Heart left ventricle (tissue), 16 donors: Measurements from ENCODE around the gene BANF1. TPM values are rescaled to one million over a fixed set of nuclear protein-coding genes. Genes with fewer than 3 reads are reported as not detected.
"Not testable (repeated sequence)": the region's sequence is repeated elsewhere in the genome, so short reads cannot be mapped to it uniquely, and the experiment has no call there.

Experiments
- ATAC-seq, 4 donors: fragments of 200-7000 bp; cut with Tn5 transposase; one replicate each; pipeline ENCODE4 v1.9.1; 2020 to 2022; ENCODE audit warnings: moderate library complexity in 4 of 4, mild to moderate bottlenecking in 3 of 4, moderate number of reproducible peaks in 1 of 4
- DNase-seq, 5 donors: peaks; one replicate each; pipeline ENCODE4 v3.0.0-alpha.2; 2020
- H3K27ac ChIP-seq, 12 donors: fragments of 200-600 bp; sonication (generic) in 4 of 12; one replicate each; pipeline versions ENCODE4 v1.5.0 to v1.8.0; 2016 to 2022; ENCODE audit warnings: mild to moderate bottlenecking in 2 of 12
- H3K27me3 ChIP-seq, 9 donors: fragments of 200-600 bp; sonication (generic) in 2 of 9; one replicate each; pipeline versions ENCODE4 v1.5.1 to v1.8.0; 2016 to 2022; ENCODE audit warnings: mild to moderate bottlenecking in 3 of 9
- H3K36me3 ChIP-seq, 9 donors: fragments of 200-600 bp; sonication (generic) in 2 of 9; one replicate each; pipeline versions ENCODE4 v1.5.0 to v1.8.0; 2018 to 2022; ENCODE audit warnings: mild to moderate bottlenecking in 2 of 9
- H3K4me1 ChIP-seq, 12 donors: fragments of 200-600 bp; sonication (generic) in 4 of 12; one replicate each; pipeline versions ENCODE4 v1.5.0 to v1.8.0; 2016 to 2022; ENCODE audit warnings: mild to moderate bottlenecking in 3 of 12
- H3K4me3 ChIP-seq, 12 donors: fragments of 200-600 bp; sonication (generic) in 4 of 12; one replicate each; pipeline versions ENCODE4 v1.5.0 to v1.8.0; 2017 to 2022; ENCODE audit warnings: mild to moderate bottlenecking in 9 of 12, moderate library complexity in 4 of 12
- H3K9me3 ChIP-seq, 12 donors: fragments of 200-600 bp; sonication (generic) in 4 of 12; one replicate each; pipeline versions ENCODE4 v1.5.0 to v1.8.0; 2016 to 2022; ENCODE audit warnings: mild to moderate bottlenecking in 1 of 12
- POLR2A ChIP-seq, 2 donors: fragments of 450-650 bp; IDR thresholded peaks; one replicate each; pipeline ENCODE4 v1.6.1; 2017; ENCODE audit warnings: antibody characterized with exemption in 2 of 2, mild to moderate bottlenecking in 2 of 2, moderate library complexity in 2 of 2
- WGBS, 4 donors: extraction: QIAGEN DNeasy Blood & Tissue Kit in 2 of 4; methylation state at CpG; one replicate each; pipeline versions ENCODE4 v1.1.5 to v1.1.7; 2013 to 2018; 5-methylcytosine and 5-hydroxymethylcytosine counted together
- intact Hi-C, 10 donors: fragments of 100-400 bp; cut with DNase I; formaldehyde crosslinking; loops; one replicate each; pipeline versions ENCODE4 v1.11.1 to v1.14.2; 2022
- polyA plus RNA-seq, 2 donors: library from polyadenylated mRNA; stranded (reverse); fragments of 200-250 nt; gene quantifications; one replicate each; pipeline ENCODE4 v1.2.3, GENCODE V29; 2013
- total RNA-seq, 9 donors: library from RNA; depleted of rRNA in 2 of 9; stranded (reverse); fragments of >200 nt in 2 of 9; fragmentation: NEBNext Ultra II Directional in 3 of 9; extraction: Animal tissue kit (Norgen Biotek cat#: 25700) in 3 of 9; gene quantifications; one replicate each; pipeline versions ENCODE4 v1.1.0 to v1.2.4, GENCODE V29; 2016 to 2023
- TF ChIP-seq, protein P1 (sequence below), 12 donors: fragments of 200-600 bp; sonication (generic) in 4 of 12; IDR thresholded peaks; one replicate each; pipeline versions ENCODE4 v1.5.0 to v1.8.0; 2018 to 2022; ENCODE audit warnings: antibody characterized with exemption in 12 of 12, mild to moderate bottlenecking in 5 of 12
- donor health status: ischemic (EF 13 %, LVEDD 7.1; RV severe dilation, severe dysfunction).
- donor health status: healthy with polysubstance abuse.
- donor health status: DM: no; HTN: yes; CAD: no.
- donor health status: DM: no; HTN: no; CAD: no.
- donor health status: ischemic (EF 25% LVEDD 6.9; RV normal size, moderate dysfunction).
- donor health status: ischemic (EF 25% LVEDD 5.7; RV mildly dilated, moderate dysfunction).
- donor health status: healthy.
- donor health status: DM: yes; HTN: yes; CAD: no.
- donor health status: ischemic (EF 35%, LVEDD 5.7; RV mildly dilated, moderate dysfunction).
- donor health status: nonischemic (EF 11% LVEDD 7.7; RV severe dilation, severe dysfunction).
- donor health status: DM: yes; HTN: yes; CAD: no.
- donor health status: PGD.
- donor health status: ischemic (EF 29% LVEDD 5.4; RV normal size, mild dysfunction).
- donor health status: nonischemic (EF 23%, LVEDD 6.1; RV moderate dilation, normal function).

The BANF1 gene
- total and polyA plus RNA-seq, 11 donors, result 68.7 to 345 (median 199) TPM

- Histone ChIP-seq H3K27ac (no peak overlapping the region), H3K9me3 (no peaks in the 10 kb centered on the region), H3K4me1 (peaks cover 0 to 24% (median 6%) of the 10 kb centered on the region in 12 donors), H3K36me3 (no peaks in the 10 kb centered on the region), H3K4me3 (peak overlapping the region in 1 of 12 donors; percentile 3), H3K27me3 (peaks cover 0 to 3% (median 0%) of the 10 kb centered on the region in 9 donors)
- intact Hi-C loops, result no loop called here
- ATAC-seq, result no peak
- TF ChIP-seq POLR2A (IDR thresholded peaks at IDR 0.05), result no peak
- TF ChIP-seq, protein P1, sequence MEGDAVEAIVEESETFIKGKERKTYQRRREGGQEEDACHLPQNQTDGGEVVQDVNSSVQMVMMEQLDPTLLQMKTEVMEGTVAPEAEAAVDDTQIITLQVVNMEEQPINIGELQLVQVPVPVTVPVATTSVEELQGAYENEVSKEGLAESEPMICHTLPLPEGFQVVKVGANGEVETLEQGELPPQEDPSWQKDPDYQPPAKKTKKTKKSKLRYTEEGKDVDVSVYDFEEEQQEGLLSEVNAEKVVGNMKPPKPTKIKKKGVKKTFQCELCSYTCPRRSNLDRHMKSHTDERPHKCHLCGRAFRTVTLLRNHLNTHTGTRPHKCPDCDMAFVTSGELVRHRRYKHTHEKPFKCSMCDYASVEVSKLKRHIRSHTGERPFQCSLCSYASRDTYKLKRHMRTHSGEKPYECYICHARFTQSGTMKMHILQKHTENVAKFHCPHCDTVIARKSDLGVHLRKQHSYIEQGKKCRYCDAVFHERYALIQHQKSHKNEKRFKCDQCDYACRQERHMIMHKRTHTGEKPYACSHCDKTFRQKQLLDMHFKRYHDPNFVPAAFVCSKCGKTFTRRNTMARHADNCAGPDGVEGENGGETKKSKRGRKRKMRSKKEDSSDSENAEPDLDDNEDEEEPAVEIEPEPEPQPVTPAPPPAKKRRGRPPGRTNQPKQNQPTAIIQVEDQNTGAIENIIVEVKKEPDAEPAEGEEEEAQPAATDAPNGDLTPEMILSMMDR (IDR thresholded peaks at IDR 0.05), result no peak
- DNase-seq, result peak in 1 of 5 donors; percentile 37
- WGBS, 4 donors, result 72 to 80% (median 75%) methylated on average over 8 of the region's 8 CpGs
Observed at GRCh38 chr11:66020212-66020611, 17.9 kb downstream of the BANF1 start.

DNA sequence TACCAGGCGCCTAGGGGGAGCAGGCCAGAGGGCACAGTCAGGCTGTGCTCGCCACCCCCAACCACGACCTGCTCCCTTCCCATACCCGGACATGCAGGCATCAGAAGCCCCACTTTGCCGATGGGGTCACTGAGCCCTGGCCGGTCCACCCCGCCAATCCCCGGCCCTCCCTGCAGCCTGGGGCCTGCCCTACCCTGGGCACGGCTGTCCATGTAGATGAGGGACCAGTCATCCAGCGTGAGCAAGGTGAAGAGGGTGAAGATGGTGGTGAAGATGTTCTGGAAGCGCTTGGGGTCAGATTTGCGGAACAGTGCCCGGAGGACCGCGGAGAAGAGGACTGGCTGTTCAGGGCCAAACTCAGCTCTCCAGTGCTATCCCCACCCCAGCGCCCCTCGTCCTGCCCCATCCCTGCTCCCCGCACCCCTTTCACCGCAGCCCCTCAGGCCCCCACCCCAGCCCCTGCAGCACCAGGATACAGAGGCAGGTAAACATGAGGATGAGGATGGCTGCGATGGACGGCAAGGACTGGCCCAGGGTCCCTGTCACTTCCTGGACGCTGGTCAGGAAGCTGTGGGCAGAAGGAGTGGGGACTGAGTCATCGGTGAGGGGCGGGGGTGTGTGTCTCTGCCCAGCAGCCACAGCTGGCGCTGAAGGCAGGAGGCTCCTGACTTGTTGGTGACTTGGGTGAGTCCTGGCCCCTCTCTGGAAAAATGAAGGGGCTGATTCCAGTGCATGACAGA is 18.5 kb downstream of the BANF1 start:
- intact Hi-C loops, result no loop called here
- peaks cover 0 to 24% (median 5%) of the 10 kb centered on the region in 12 donors for H3K4me1 ChIP-seq
- ATAC-seq (peak in 3 of 4 donors; percentile 19 to 35 (median 25)), DNase-seq (peak in 1 of 5 donors; percentile 75)
- no peaks in the 10 kb centered on the region for H3K9me3 ChIP-seq
- no peaks in the 10 kb centered on the region for H3K36me3 ChIP-seq
- TF ChIP-seq, protein P1 (IDR thresholded peaks at IDR 0.05), result no peak
- TF ChIP-seq POLR2A (IDR thresholded peaks at IDR 0.05), result no peak
- 80 to 86% (median 83%) methylated on average over 20 to 25 of the region's 25 CpGs for WGBS, 4 donors
- no peak overlapping the region for H3K27ac ChIP-seq
- peak overlapping the region in 1 of 12 donors; percentile 3 for H3K4me3 ChIP-seq
- H3K27me3 ChIP-seq, result peaks cover 0 to 3% (median 0%) of the 10 kb centered on the region in 9 donors

DNA sequence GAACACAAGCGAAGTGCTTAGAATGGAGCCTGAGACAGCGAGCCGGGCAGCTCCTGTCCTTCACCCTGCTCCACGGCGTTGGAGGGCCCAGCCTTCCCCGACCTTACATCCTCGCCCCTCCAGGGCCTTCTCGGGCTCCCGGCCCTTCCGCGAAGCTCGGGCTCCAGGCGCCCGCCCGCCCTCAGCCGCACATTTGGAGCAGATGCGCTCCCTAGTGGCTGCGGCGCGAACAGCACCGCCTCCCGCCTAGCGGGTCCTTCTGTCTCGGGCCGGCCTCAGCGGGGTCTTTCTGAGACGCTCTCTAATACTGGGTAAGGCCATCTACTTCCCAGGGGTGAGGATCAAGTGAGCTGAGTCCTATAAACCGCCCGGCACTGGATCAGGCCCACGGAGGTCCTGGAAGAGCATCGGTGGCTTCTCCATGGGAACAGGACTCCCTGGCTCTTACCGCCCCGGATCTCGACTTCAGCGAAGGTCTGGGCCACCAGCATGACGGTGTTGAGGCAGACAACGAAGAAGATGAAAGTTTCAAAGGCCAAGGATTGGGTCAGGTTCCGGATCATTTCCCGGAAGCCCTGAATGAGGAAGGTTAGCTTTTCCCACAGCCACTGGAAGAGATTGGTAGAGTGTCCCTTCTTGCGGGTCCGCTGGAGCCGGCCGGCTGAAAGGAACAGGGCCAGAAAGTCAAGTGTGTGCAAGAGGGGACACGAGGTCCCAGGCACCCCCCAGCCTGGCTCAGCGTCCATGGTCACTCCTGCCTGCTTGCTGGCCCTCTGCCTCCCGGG is 20.3 kb downstream of the BANF1 start:
- TF ChIP-seq, protein P1 (IDR thresholded peaks at IDR 0.05), result peak; percentile 84 to 99 (median 94)
- TF ChIP-seq POLR2A (IDR thresholded peaks at IDR 0.05), result no peak
- ATAC-seq (peak; percentile 56 to 85 (median 72)), DNase-seq (peak; percentile 59 to 90 (median 69))
- WGBS, 4 donors, result 20 to 31% (median 24%) methylated on average over 27 to 46 of the region's 46 CpGs
- Histone ChIP-seq H3K9me3 (no peaks in the 10 kb centered on the region), H3K4me1 (peaks cover 0 to 24% (median 5%) of the 10 kb centered on the region in 12 donors), H3K4me3 (peak overlapping the region in 6 of 12 donors; percentile 3 to 30 (median 16)), H3K27me3 (peaks cover 0 to 3% (median 0%) of the 10 kb centered on the region in 9 donors), H3K27ac (no peak overlapping the region), H3K36me3 (no peaks in the 10 kb centered on the region)
- intact Hi-C loops, result no loop called here

GRCh38 chr11:66023186-66023440 is 20.8 kb downstream of the BANF1 start:
- H3K27ac ChIP-seq, H3K36me3 ChIP-seq, H3K9me3 ChIP-seq, intact Hi-C loops, ATAC-seq, H3K27me3 ChIP-seq, H3K4me3 ChIP-seq: not testable (repeated sequence)
- 73 to 83% (median 77%) methylated on average over 3 to 5 of the region's 5 CpGs for WGBS, 4 donors
- peaks cover 0 to 24% (median 5%) of the 10 kb centered on the region in 12 donors for H3K4me1 ChIP-seq
- DNase-seq, result peak in 1 of 5 donors; percentile 38
